DOHH2 (cell line): ENCODE data around the gene ANO8.

Experiments used
- H3F3A ChIP-seq: fragments of 200-600 bp; sonication (generic), shearing (Covaris generic); 2 replicates; pipeline ENCODE4 v1.6.0; 2016; ENCODE audit warnings: antibody characterized with exemption, mild to moderate bottlenecking; ENCODE audit not compliant: control insufficient read depth, insufficient read depth
- H3K27ac ChIP-seq: fragments of 200-600 bp; sonication (generic); 2 replicates; pipeline ENCODE4 v1.5.1; 2014; ENCODE audit warnings: low read depth, mild to moderate bottlenecking, low read length, moderate library complexity
- H3K27me3 ChIP-seq: fragments of 200-600 bp; sonication (generic); 2 replicates; pipeline ENCODE4 v1.6.1; 2014; ENCODE audit warnings: mild to moderate bottlenecking, low read length, mixed read lengths; ENCODE audit not compliant: control insufficient read depth
- H3K36me3 ChIP-seq: fragments of 200-600 bp; sonication (generic); 2 replicates; pipeline ENCODE4 v1.6.1; 2014; ENCODE audit warnings: mild to moderate bottlenecking, low read length, moderate library complexity, mixed read lengths; ENCODE audit not compliant: control insufficient read depth
- H3K4me1 ChIP-seq: fragments of 200-600 bp; sonication (generic); 2 replicates; pipeline ENCODE4 v1.6.1; 2014; ENCODE audit warnings: mild to moderate bottlenecking, low read length, mixed read lengths; ENCODE audit not compliant: control insufficient read depth
- H3K4me2 ChIP-seq: fragments of 200-600 bp; sonication (generic); 2 replicates; pipeline ENCODE4 v1.6.0; 2014; ENCODE audit warnings: mild to moderate bottlenecking, low read length, moderate library complexity
- H3K4me3 ChIP-seq: fragments of 200-600 bp; sonication (generic); 2 replicates; pipeline ENCODE4 v1.5.1; 2014; ENCODE audit warnings: mild to moderate bottlenecking, low read length, mixed read lengths
- H3K79me2 ChIP-seq: fragments of 200-600 bp; sonication (generic); 2 replicates; pipeline ENCODE4 v1.6.1; 2014; ENCODE audit warnings: mild to moderate bottlenecking, low read length, mixed read lengths; ENCODE audit not compliant: control insufficient read depth
- H3K9me2 ChIP-seq: fragments of 200-600 bp; sonication (generic); replicated peaks from 2 replicates; pipeline ENCODE4 v1.6.1; 2014; ENCODE audit warnings: mild to moderate bottlenecking, low read length, mixed read lengths; ENCODE audit not compliant: control insufficient read depth
- H3K9me3 ChIP-seq: fragments of 200-600 bp; sonication (generic); 2 replicates; pipeline ENCODE4 v1.6.1; 2014; ENCODE audit warnings: antibody characterized with exemption, low read length, mixed read lengths; ENCODE audit not compliant: control insufficient read depth, insufficient read depth
- H4K20me1 ChIP-seq: fragments of 200-600 bp; sonication (generic); 2 replicates; pipeline ENCODE4 v1.6.0; 2014; ENCODE audit warnings: low read depth, mild to moderate bottlenecking, antibody characterized with exemption, low read length, moderate library complexity; ENCODE audit not compliant: control insufficient read depth, insufficient read depth
- EZH2phosphoT487 ChIP-seq: fragments of 200-600 bp; sonication (generic); IDR thresholded peaks from 2 replicates; pipeline ENCODE4 v1.6.1; 2017; ENCODE audit warnings: borderline replicate concordance, mild to moderate bottlenecking, antibody characterized with exemption, low read length, moderate library complexity, mixed read lengths
- TF ChIP-seq, protein P1 (sequence below): fragments of 200-600 bp; sonication (generic); IDR thresholded peaks from one replicate; pipeline ENCODE4 v1.5.1; 2014; ENCODE audit warnings: antibody characterized with exemption, mild to moderate bottlenecking, low read depth, low read length; ENCODE audit not compliant: poor library complexity, severe bottlenecking

Gene ANO8

DNA sequence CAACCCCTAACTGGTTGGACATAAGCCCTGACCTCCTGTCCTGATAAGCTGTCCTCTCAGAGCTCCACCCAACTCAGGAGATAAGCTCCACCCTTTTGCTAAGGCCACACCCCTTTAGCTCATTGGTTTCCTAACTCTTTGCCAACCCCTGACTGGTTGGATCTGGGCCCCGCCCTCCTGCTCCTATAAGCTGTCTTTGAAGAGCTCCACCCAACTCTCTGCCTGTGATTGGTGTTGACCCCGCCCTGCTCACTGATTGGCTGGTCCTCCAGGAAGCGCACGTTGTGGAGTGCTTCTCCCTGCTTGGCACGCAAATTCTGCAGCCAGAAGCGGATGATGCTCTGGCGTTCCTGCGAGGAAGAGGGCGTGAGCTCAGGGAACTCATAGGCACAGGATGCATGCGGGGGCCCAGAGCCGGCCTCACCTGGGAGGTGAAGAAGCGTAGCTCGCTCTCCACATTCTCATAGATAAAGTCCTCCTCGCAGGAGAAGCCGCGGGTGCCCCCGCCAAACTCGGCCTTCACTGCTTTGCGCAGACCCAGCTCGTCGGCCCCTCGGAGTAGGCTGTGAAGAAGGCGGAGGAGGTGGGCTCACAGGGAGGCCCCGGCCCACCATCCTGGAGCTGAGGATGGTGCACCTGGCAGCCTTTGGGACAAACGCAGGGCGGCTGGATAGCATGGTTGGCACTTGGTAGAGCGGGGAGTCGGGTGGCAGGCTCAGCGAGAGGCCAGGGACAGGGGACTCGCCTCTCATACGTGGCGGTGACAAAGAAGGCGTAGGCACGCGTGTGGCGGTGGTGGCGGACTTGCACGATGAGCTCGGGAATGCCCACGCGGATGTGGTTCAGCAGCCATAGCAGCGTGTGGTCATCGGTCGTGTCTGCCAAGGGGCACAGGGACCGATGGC, 1.7 kb downstream of the ANO8 start:
- H3K36me3 ChIP-seq: peaks cover 8% of the 10 kb centered on the region

DNA sequence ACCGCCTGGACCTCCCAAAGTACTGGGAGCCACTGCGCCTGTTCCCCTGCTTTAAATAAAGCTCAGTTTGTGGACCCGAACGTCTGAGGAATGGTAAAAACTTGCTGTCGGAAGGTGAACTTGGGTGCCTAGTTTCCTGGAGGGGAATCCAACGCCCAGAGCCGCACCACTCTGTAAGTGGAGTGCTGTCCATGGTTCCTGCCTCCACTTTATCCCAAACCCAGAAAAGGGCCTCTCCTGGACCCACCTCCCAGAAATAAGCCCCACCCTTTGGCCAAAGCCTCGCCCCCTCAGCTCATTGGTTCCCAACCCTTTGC, 2.3 kb downstream of the ANO8 start:
- Histone ChIP-seq H3K9me2 (no peaks in the 10 kb centered on the region), H3K4me3 (no peak overlapping the region), H3K36me3 (peaks cover 8% of the 10 kb centered on the region), H3K27ac (no peak overlapping the region), H3K79me2 (no peaks in the 10 kb centered on the region), H3K27me3 (peaks cover 8% of the 10 kb centered on the region), H3K4me2 (no peak overlapping the region), H4K20me1 (no peaks in the 10 kb centered on the region), H3F3A (peaks cover 8% of the 10 kb centered on the region), H3K4me1 (peaks cover 38% of the 10 kb centered on the region), H3K9me3 (peaks cover 10% of the 10 kb centered on the region; the same call in 1 of the 2 replicates)
- TF ChIP-seq EZH2phosphoT487: no peak
- TF ChIP-seq, protein P1, sequence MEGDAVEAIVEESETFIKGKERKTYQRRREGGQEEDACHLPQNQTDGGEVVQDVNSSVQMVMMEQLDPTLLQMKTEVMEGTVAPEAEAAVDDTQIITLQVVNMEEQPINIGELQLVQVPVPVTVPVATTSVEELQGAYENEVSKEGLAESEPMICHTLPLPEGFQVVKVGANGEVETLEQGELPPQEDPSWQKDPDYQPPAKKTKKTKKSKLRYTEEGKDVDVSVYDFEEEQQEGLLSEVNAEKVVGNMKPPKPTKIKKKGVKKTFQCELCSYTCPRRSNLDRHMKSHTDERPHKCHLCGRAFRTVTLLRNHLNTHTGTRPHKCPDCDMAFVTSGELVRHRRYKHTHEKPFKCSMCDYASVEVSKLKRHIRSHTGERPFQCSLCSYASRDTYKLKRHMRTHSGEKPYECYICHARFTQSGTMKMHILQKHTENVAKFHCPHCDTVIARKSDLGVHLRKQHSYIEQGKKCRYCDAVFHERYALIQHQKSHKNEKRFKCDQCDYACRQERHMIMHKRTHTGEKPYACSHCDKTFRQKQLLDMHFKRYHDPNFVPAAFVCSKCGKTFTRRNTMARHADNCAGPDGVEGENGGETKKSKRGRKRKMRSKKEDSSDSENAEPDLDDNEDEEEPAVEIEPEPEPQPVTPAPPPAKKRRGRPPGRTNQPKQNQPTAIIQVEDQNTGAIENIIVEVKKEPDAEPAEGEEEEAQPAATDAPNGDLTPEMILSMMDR: no peak

More for the DNA sequence above, 1.7 kb downstream of the ANO8 start:
- peaks cover 8% of the 10 kb centered on the region for H3K27me3 ChIP-seq
- no peaks in the 10 kb centered on the region for H3K9me2 ChIP-seq
- no peak overlapping the region for H3K27ac ChIP-seq
- TF ChIP-seq EZH2phosphoT487: no peak
- TF ChIP-seq, protein P1: no peak
- H3K9me3 ChIP-seq: peaks cover 10% of the 10 kb centered on the region; the same call in 1 of the 2 replicates
- peaks cover 38% of the 10 kb centered on the region for H3K4me1 ChIP-seq
- H3K79me2 ChIP-seq: peaks cover 5% of the 10 kb centered on the region
- H3K4me2 ChIP-seq: no peak overlapping the region
- H3F3A ChIP-seq: peaks cover 8% of the 10 kb centered on the region
- no peaks in the 10 kb centered on the region for H4K20me1 ChIP-seq
- H3K4me3 ChIP-seq: no peak overlapping the region

DNA sequence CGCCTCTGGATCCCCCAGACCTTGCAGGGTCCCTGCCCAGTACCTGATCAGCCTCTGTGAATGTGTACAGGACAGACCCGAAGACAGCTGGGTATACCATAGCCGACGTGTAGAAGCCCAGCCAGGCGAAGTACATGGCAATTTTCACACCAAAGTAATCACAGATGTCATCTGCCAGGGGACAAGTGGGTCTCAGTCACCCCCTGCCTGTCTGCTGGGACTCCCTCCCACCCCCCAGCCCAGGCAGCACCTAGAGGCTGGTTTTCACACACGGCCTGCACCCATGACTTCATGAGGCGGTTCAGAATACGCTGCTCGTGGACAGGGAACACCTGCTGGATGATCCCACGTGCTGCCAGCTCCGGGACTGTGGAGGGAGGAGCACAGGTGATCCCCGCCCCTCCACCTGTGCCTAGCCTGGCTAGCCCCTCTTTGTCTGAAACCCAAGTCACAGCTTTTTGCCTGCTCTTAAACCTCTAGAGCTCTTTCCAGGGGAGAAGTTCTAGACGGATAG, 3.6 kb downstream of the ANO8 start:
- peaks cover 8% of the 10 kb centered on the region for H3K27me3 ChIP-seq
- H3K79me2 ChIP-seq: no peaks in the 10 kb centered on the region
- peaks cover 38% of the 10 kb centered on the region for H3K4me1 ChIP-seq
- peaks cover 10% of the 10 kb centered on the region; the same call in 1 of the 2 replicates for H3K9me3 ChIP-seq
- peaks cover 14% of the 10 kb centered on the region for H3F3A ChIP-seq
- H3K27ac ChIP-seq: no peak overlapping the region
- no peak for TF ChIP-seq EZH2phosphoT487
- TF ChIP-seq, protein P1: no peak
- no peak overlapping the region for H3K4me2 ChIP-seq
- H3K4me3 ChIP-seq: no peak overlapping the region
- H3K9me2 ChIP-seq: no peaks in the 10 kb centered on the region
- H3K36me3 ChIP-seq: peaks cover 4% of the 10 kb centered on the region; the same call in 1 of the 2 replicates
- H4K20me1 ChIP-seq: no peaks in the 10 kb centered on the region
